ENCODE results near the gene NDUFA12. TPM values are rescaled to one million over a fixed set of nuclear protein-coding genes. Genes with fewer than 3 reads are reported as not detected.

NDUFA12 gene
- 100 to 1,000 TPM in 8 of 9 donors, 10 to 100 TPM in 1; 84.0 to 239 (median 118) TPM for total RNA-seq
- 100 to 1,000 TPM in 2 of 3 donors, 10 to 100 TPM in 1; 96.8 to 297 (median 177) TPM for polyA plus RNA-seq
- long read RNA-seq, donor 1, transcript NDUFA12-202 (2 exons, 472 nt): minor isoform, 7 of 327 reads
- long read RNA-seq, donor 1, transcript NDUFA12-201 (4 exons, 635 nt): major isoform, 205 of 327 reads
- long read RNA-seq, donor 1, partial matches to known transcripts: 106 of 327 reads
- long read RNA-seq, donor 1, other reads (novel, unspliced or antisense): 5 of 327 reads
- long read RNA-seq, donor 2, transcript NDUFA12-201 (4 exons, 635 nt): major isoform, 145 of 232 reads
- long read RNA-seq, donor 2, transcript NDUFA12-202 (2 exons, 472 nt): minor isoform, 5 of 232 reads
- long read RNA-seq, donor 2, partial matches to known transcripts: 81 of 232 reads
- long read RNA-seq, donor 2, other reads (novel, unspliced or antisense): 0 of 232 reads
- long read RNA-seq, donor 3, transcript NDUFA12-201 (4 exons, 635 nt): major isoform, 147 of 215 reads
- long read RNA-seq, donor 3, partial matches to known transcripts: 62 of 215 reads
- long read RNA-seq, donor 3, other reads (novel, unspliced or antisense): 0 of 215 reads
- long read RNA-seq, donor 4, transcript NDUFA12-201 (4 exons, 635 nt): major isoform, 106 of 109 reads
- long read RNA-seq, donor 4, partial matches to known transcripts: 1 of 109 reads
- long read RNA-seq, donor 4, other reads (novel, unspliced or antisense): 1 of 109 reads
- long read RNA-seq, donor 5, transcript NDUFA12-201 (4 exons, 635 nt): major isoform, 115 of 119 reads
- long read RNA-seq, donor 5, partial matches to known transcripts: 1 of 119 reads
- long read RNA-seq, donor 5, other reads (novel, unspliced or antisense): 1 of 119 reads
- long read RNA-seq, donor 6, transcript NDUFA12-201 (4 exons, 635 nt): major isoform, 69 of 72 reads
- long read RNA-seq, donor 6, partial matches to known transcripts: 0 of 72 reads
- long read RNA-seq, donor 6, other reads (novel, unspliced or antisense): 2 of 72 reads
- long read RNA-seq, donor 7, transcript NDUFA12-201 (4 exons, 635 nt): major isoform, 84 of 127 reads
- long read RNA-seq, donor 7, partial matches to known transcripts: 42 of 127 reads
- long read RNA-seq, donor 7, other reads (novel, unspliced or antisense): 0 of 127 reads
- long read RNA-seq, donor 8, transcript NDUFA12-206 (3 exons, 487 nt): minor isoform, 6 of 237 reads
- long read RNA-seq, donor 8, transcript NDUFA12-201 (4 exons, 635 nt): major isoform, 164 of 237 reads
- long read RNA-seq, donor 8, partial matches to known transcripts: 63 of 237 reads
- long read RNA-seq, donor 8, other reads (novel, unspliced or antisense): 0 of 237 reads
- long read RNA-seq, donor 9, transcript NDUFA12-201 (4 exons, 635 nt): major isoform, 116 of 196 reads
- long read RNA-seq, donor 9, partial matches to known transcripts: 77 of 196 reads
- long read RNA-seq, donor 9, other reads (novel, unspliced or antisense): 0 of 196 reads
- long read RNA-seq, donor 10, transcript NDUFA12-201 (4 exons, 635 nt): major isoform, 63 of 75 reads
- long read RNA-seq, donor 10, partial matches to known transcripts: 9 of 75 reads
- long read RNA-seq, donor 10, other reads (novel, unspliced or antisense): 0 of 75 reads

DNA sequence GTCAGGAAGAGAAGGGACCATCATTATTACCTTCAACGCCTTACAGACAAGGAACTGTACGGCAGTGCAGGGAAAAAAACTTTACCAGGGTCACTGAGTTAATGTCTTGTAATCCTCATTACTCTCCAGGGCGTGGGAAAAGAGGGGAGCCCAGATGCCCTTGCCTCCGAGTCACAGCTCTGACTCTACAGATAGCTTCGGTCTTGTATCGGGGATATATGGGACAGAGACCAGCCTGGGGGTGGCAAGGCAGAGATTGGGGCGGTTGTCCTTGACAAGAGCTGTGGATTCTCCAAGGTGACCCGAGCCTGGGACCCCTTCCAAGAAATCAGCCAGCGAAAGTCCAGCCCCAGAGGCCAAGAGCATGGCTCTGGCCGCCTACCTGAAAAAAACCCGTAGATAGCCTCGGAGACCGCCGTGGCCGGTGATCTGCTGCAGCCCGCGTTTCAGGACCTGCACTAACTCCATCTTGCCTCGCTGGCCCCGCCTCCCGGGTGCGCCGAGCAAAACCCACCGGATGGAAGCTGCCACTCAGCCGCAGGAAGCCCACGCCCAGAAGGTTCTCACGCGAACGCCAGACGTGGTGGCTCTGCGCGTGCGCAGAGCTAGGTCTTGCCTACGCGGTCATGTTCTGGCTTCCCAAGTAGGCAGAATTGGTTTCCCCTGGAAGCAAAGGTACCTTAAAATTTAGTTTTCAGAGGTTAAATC lies at the start of gene NDUFA12:
Gene NDUFA12 (minus strand): TSS at position 485 of the 708 bp plus-strand sequence. CDS start 17 bp downstream, at position 468.
- TF ChIP-seq, protein P1, sequence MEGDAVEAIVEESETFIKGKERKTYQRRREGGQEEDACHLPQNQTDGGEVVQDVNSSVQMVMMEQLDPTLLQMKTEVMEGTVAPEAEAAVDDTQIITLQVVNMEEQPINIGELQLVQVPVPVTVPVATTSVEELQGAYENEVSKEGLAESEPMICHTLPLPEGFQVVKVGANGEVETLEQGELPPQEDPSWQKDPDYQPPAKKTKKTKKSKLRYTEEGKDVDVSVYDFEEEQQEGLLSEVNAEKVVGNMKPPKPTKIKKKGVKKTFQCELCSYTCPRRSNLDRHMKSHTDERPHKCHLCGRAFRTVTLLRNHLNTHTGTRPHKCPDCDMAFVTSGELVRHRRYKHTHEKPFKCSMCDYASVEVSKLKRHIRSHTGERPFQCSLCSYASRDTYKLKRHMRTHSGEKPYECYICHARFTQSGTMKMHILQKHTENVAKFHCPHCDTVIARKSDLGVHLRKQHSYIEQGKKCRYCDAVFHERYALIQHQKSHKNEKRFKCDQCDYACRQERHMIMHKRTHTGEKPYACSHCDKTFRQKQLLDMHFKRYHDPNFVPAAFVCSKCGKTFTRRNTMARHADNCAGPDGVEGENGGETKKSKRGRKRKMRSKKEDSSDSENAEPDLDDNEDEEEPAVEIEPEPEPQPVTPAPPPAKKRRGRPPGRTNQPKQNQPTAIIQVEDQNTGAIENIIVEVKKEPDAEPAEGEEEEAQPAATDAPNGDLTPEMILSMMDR (IDR thresholded peaks at IDR 0.05): no peak
- TF ChIP-seq POLR2A (IDR thresholded peaks at IDR 0.05): peak in 1 of 2 donors; percentile 73
- intact Hi-C loops (cut with DNase I): no loop called here
- Histone ChIP-seq H3K27me3 (no peaks in the 10 kb centered on the region), H3K27ac (peak within 1 kb of the TSS; percentile 23 to 88 (median 82)), H3K4me3 (peak within 1 kb of the TSS; percentile 19 to 92 (median 83)), H3K9me3 (replicated peaks in 1 of 3) (no peaks in the 10 kb centered on the region), H3K36me3 (replicated peaks in 1 of 2) (peaks cover 0 to 9% of the 10 kb centered on the region in 2 donors), H3K4me1 (replicated peaks in 1 of 2) (peaks cover 4 to 39% of the 10 kb centered on the region in 2 donors)
- DNase-seq: peak; percentile 93 to 98 (median 96)
- WGBS, 4 donors: 0 to 1% (median 0%) methylated on average over 8 to 34 of the region's 34 CpGs

DNA sequence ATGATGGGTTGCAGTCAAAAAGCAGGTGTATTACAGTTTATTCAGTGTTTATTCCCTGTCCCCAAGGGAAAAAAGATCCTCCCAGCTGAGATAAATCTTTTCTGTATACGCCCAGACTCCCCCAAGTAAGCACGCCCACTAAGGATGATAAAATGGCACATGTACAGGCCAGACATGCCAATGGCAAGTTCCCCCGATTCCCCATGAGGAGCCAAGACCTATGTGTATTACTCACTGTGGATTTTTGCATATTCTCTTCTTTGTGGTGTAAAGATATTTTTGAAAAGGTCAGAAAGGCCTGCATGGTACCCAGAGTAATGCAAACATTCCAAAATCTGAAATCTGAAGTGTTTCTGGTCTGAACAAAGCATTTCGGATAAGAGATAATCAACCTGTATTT lies 47.7 kb upstream of the NDUFA12 start:
- intact Hi-C loops (cut with DNase I): no loop called here
- no peak overlapping the region for H3K27ac ChIP-seq
- H3K27me3 ChIP-seq: no peaks in the 10 kb centered on the region
- peaks cover 0 to 4% of the 10 kb centered on the region in 2 donors for H3K4me1 ChIP-seq (replicated peaks in 1 of 2)
- no peak overlapping the region for H3K4me3 ChIP-seq
- no peak for DNase-seq
- TF ChIP-seq, protein P1 (IDR thresholded peaks at IDR 0.05): no peak
- no peak for TF ChIP-seq POLR2A (IDR thresholded peaks at IDR 0.05)
- no peaks in the 10 kb centered on the region for H3K9me3 ChIP-seq (replicated peaks in 1 of 3)
- WGBS, 4 donors: 88 to 94% (median 93%) methylated on average over 4 of the region's 4 CpGs
- peaks cover 0 to 43% of the 10 kb centered on the region in 2 donors for H3K36me3 ChIP-seq (replicated peaks in 1 of 2)

DNA sequence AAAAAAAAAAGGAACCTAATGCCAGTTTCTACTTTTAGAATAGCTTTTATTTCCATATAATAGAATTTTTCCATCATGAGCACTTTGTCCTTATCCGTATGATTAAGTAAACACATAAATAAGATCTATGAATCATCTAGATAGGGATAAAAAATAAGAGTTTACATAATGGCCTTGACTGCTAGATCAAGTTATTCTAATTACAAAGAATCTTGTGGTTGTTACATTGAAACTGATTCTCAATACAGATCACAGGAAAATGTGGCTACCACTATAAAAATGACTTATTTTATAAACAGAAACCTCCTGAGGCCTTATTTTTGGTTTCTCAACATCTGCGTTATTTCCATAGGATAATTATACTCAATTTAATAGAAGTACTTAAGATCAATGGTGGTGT lies 34.4 kb upstream of the NDUFA12 start:
- no peak for TF ChIP-seq POLR2A (IDR thresholded peaks at IDR 0.05)
- TF ChIP-seq, protein P1 (IDR thresholded peaks at IDR 0.05): no peak
- Histone ChIP-seq H3K27me3 (no peaks in the 10 kb centered on the region), H3K27ac (peak overlapping the region; percentile 24 to 73 (median 47)), H3K4me3 (no peak overlapping the region), H3K9me3 (replicated peaks in 1 of 3) (no peaks in the 10 kb centered on the region), H3K4me1 (replicated peaks in 1 of 2) (peaks cover 11 to 26% of the 10 kb centered on the region in 2 donors), H3K36me3 (replicated peaks in 1 of 2) (peaks cover 0 to 4% of the 10 kb centered on the region in 2 donors)
- intact Hi-C loops (cut with DNase I): no loop called here
- WGBS, 4 donors: 55 to 59% (median 57%) methylated on average over 2 of the region's 2 CpGs
- no peak for DNase-seq

Measured in adrenal gland (tissue), 19 donors.